T47D (cell line): ENCODE results near the gene LRRK1.

ENCODE experiments used
- DNase-seq, 2 experiments: peaks; one replicate each; pipeline versions ENCODE4 v3.0.0 to v3.0.0-alpha.2; 2011 to 2012; ENCODE audit warnings: low read depth in 1 of 2, low spot score in 1 of 2
- JUND ChIP-seq: IDR thresholded peaks from 2 replicates; pipeline ENCODE4 v1.6.1; 2012; ENCODE audit warnings: low read depth
- in situ Hi-C: cut with HindIII; loops from 2 replicates; pipeline ENCODE4 v1.10.0; 2016; ENCODE audit warnings: low sequenced_read_pairs, low pct_unique_long_range_greater_than_20kb

Gene LRRK1

GRCh38 chr15:100939791-100940190 lies 20.6 kb downstream of the LRRK1 start:
- TF ChIP-seq JUND: no peak
- DNase-seq: no peak
- in situ Hi-C loops: no loop called here

- no peak for TF ChIP-seq JUND
- no peak for DNase-seq
- in situ Hi-C loops: no loop called here
Measured at GRCh38 chr15:100940767-100941379, 21.7 kb downstream of the LRRK1 start.

- in situ Hi-C loops: no loop called here
- TF ChIP-seq JUND: no peak
- DNase-seq: no peak
Measured at GRCh38 chr15:100941536-100941935, 22.4 kb downstream of the LRRK1 start.

GRCh38 chr15:100942656-100943425 lies 23.7 kb downstream of the LRRK1 start:
- in situ Hi-C loops: no loop called here
- DNase-seq: no peak
- no peak for TF ChIP-seq JUND

GRCh38 chr15:100944244-100944895 lies 25.2 kb downstream of the LRRK1 start:
- DNase-seq: no peak
- in situ Hi-C loops: no loop called here
- no peak for TF ChIP-seq JUND

- in situ Hi-C loops: no loop called here
Measured at GRCh38 chr15:100944986-100945385, 25.8 kb downstream of the LRRK1 start.

GRCh38 chr15:100947760-100948429 lies 28.7 kb downstream of the LRRK1 start:
- in situ Hi-C loops: no loop called here
- DNase-seq: no peak

More at GRCh38 chr15:100944986-100945385, 25.8 kb downstream of the LRRK1 start:
- TF ChIP-seq JUND: no peak
- no peak for DNase-seq

GRCh38 chr15:100948430-100948762 lies 29.2 kb downstream of the LRRK1 start:
- no peak for DNase-seq
- in situ Hi-C loops: no loop called here

More at GRCh38 chr15:100947760-100948429, 28.7 kb downstream of the LRRK1 start:
- TF ChIP-seq JUND: no peak

GRCh38 chr15:100949691-100950090 lies 30.5 kb downstream of the LRRK1 start:
- no peak for DNase-seq
- TF ChIP-seq JUND: no peak
- in situ Hi-C loops: no loop called here

More at GRCh38 chr15:100948430-100948762, 29.2 kb downstream of the LRRK1 start:
- TF ChIP-seq JUND: no peak

- no peak for TF ChIP-seq JUND
- no peak for DNase-seq
- in situ Hi-C loops: no loop called here
Measured at GRCh38 chr15:100951965-100952364, 32.8 kb downstream of the LRRK1 start.

GRCh38 chr15:100952566-100952965 lies 33.4 kb downstream of the LRRK1 start:
- DNase-seq: no peak
- in situ Hi-C loops: no loop called here
- no peak for TF ChIP-seq JUND

GRCh38 chr15:100958326-100959065 lies 39.3 kb downstream of the LRRK1 start:
- in situ Hi-C loops: no loop called here
- no peak for DNase-seq
- TF ChIP-seq JUND: no peak
